Cerebellar nuclear complex (tissue), 1 donor: ENCODE results near the gene CHN1.

Experiments
- DNase-seq, 2 experiments: peaks; one replicate each; lab custom pipeline; 2025; lab: John Stamatoyannopoulos, UW

CHN1 gene

GRCh38 chr2:174787487-174788205, 217.5 kb downstream of the CHN1 start:
- no peak for DNase-seq

- DNase-seq = no peak
Measured at GRCh38 chr2:174786066-174786725, 219.0 kb downstream of the CHN1 start.

GRCh38 chr2:174785481-174785880, 219.7 kb downstream of the CHN1 start:
- no peak for DNase-seq

GRCh38 chr2:174784909-174785308, 220.3 kb downstream of the CHN1 start:
- no peak for DNase-seq

- no peak for DNase-seq
Measured at GRCh38 chr2:174784316-174784715, 220.9 kb downstream of the CHN1 start.

- no peak for DNase-seq
Measured at GRCh38 chr2:174781996-174782395, 223.2 kb downstream of the CHN1 start.

- no peak for DNase-seq
Measured at GRCh38 chr2:174781298-174781697, 223.9 kb downstream of the CHN1 start.

GRCh38 chr2:174780856-174781255, 224.3 kb downstream of the CHN1 start:
- DNase-seq = no peak

- DNase-seq = no peak
Measured at GRCh38 chr2:174780191-174780840, 224.9 kb downstream of the CHN1 start.

- DNase-seq = no peak
Measured at GRCh38 chr2:174779361-174779928, 225.7 kb downstream of the CHN1 start.

- DNase-seq = no peak
Measured at GRCh38 chr2:174778085-174778981, 226.8 kb downstream of the CHN1 start.

GRCh38 chr2:174777347-174778084, 227.7 kb downstream of the CHN1 start:
- no peak for DNase-seq

GRCh38 chr2:174776675-174777074, 228.5 kb downstream of the CHN1 start:
- DNase-seq = no peak

GRCh38 chr2:174776223-174776622, 229.0 kb downstream of the CHN1 start:
- no peak for DNase-seq

- DNase-seq = no peak
Measured at GRCh38 chr2:174775571-174775980, 229.6 kb downstream of the CHN1 start.

- DNase-seq = no peak
Measured at GRCh38 chr2:174774886-174775285, 230.3 kb downstream of the CHN1 start.

- no peak for DNase-seq
Measured at GRCh38 chr2:174773215-174773614, 232.0 kb downstream of the CHN1 start.

- no peak for DNase-seq
Measured at GRCh38 chr2:174772472-174772801, 232.7 kb downstream of the CHN1 start.

GRCh38 chr2:174771631-174772471, 233.3 kb downstream of the CHN1 start:
- peak in 1 of 2 experiments; percentile 36 for DNase-seq

- DNase-seq = no peak
Measured at GRCh38 chr2:174771136-174771535, 234.0 kb downstream of the CHN1 start.
